GM21786 (cell line): Measurements from ENCODE around the gene TWF1.
"Not testable (repeated sequence)": the region's sequence is repeated elsewhere in the genome, so short reads cannot be mapped to it uniquely, and the experiment has no call there.

Source experiments
- ATAC-seq: cut with Tn5 transposase; IDR thresholded peaks from one replicate; pipeline ENCODE4 v1.9.1; 2021; ENCODE audit not compliant: unreplicated experiment

TWF1 gene

DNA sequence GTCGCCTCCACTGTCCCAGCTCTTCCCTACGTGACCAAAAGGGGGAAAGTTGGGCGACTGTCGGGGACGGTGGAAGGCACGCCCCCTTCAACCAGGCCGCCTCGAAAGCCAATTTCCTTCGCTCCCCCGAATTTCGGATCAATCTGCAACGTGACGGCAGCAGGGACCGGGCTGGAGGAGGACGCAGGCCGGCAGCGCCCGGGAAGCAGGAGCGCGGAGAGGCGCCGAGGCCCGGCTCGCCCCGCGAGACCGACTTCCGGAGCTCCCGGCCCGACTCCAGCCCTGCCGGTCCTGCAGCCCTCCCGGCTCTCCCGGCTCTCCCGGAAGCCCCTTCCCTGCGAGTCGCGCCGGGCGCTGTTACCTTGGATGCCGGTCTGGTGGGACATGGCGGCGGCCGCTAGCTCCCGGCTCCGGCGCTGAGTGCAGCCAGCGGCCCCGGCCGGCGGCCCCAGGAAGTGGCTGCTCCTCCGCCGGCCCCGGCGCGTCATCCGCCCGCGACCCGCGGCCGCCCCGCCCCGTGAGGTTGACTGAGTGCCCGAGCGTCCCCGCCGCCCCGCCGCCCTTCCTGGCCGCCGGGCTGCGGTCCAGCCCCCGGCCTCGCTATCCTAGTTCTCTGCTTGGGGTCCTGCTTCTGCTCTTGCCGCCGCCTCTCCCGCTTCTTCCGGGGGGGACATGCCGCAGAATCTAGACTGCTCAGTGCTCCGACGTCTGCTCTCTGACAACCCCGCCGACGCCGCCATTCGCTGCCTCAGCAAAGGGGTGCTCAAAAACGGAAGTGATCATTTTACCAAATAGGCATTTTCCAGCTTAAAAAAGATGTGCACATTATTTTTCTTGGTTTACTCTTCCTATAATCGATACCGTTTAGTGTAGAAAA is at the start of gene TWF1:
Gene TWF1, minus strand, starts transcription at position 458 of the 877 bp plus-strand sequence. Its CDS starts 72 bp downstream, at position 386.
- ATAC-seq = peak; percentile 93

DNA sequence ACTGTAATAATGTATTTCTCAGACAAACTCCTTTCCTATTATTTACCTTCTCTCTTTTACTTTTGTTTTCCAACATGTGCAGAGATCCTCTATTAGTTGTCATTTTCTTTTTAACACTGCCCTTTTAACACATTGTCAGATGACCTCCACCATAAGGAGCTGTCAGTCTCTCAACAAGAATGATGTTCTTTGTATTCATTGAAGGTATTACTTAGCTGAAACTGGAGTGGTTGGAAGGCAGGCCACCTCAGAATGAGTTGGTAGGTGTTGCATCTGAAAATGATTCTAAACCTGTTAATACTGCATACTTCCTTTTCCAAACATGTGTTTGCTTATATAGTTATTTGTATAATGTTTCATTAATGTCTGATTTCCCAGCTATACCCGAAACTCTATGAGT is 46.6 kb upstream of the TWF1 start:
- ATAC-seq = peak; percentile 66

DNA sequence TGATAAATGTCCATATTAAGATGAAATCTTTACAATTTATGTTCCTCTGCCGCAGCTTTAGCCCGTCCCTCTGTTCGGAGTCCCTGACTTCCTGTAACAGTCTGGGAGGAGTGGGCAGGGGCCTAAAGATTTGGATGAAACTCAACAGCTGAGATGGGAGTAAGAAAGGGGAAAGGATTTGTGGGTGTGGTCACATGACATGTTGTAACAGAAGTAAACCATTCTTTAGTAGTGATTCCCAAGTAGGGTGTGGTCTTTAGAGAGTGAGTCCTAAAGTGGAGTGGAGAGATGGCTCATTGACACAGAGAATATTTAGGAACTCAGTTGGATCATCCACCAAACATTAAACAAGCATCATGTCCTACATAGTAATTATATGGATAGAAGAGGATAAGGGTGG is 42.7 kb upstream of the TWF1 start:
- ATAC-seq = no peak

DNA sequence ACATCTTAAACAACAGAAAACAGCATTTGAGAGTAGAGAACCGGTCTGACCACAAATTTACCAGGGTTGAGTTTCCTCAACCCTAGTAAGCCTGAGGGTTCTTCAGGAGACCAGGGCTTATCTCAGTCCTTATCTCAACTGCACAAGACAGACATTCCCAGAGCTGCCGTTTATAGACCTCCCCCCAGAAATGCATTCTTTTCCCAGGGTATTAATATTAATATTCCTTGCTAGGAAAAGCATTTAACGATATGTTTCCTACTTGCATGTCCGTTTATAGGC is 42.0 kb upstream of the TWF1 start:
- ATAC-seq = no peak

DNA sequence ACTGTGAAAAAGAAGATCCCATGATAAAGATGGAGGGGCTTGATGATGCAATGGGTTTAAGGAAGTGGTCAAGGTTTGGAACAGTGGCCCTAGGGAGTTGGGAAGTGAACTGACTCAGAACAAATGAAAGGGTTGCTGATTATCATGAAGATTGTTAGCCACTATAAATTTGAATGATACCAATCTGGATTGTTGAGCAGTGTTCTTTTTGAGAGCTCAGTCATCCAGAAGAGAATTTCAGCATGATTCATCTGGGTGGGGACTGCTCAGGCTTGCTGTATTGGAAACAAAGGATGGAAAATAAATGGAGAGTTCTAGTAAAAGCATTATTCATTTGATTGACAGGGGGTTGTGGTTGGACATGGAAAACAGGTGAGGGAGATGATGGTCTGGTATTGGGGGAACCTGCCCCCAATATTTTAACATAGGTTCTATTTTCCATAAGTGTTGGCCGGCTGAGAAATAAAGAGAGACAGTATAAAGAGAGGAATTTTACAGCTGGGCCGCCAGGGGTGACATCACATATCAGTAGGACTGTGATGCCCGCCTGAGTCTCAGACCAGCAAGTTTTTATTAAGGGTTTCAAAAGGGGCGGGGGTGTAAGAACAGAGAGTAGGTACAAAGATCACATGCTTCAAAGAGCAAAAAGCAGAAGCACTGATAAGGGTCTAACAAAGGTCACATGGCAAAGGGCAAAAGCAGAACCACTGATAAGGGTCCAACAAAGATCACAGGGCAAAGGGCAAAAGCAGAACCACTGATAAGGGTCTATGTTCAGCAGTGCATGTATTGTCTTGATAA is 41.5 kb upstream of the TWF1 start:
- not testable (repeated sequence) for ATAC-seq

GRCh38 chr12:43842259-43842658 is 36.1 kb upstream of the TWF1 start:
- no peak for ATAC-seq

DNA sequence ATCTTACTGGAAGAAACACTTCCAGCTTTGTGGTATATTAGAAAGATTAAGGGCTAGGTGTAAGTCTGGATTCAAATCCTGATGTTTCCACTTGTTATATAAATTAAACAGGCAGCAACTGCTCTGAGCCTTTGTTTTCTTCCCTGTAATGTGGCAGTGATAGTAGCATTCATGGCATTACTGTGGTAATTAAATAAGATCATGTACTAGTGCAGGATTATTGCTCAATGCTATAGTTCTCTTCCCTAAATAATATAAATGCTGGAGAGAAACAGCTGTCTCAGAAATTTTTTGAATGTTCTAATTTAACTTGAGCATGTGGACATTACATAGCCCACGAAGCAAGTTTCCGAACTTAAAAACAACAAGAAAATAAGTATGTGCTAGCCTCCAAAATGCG is 35.1 kb upstream of the TWF1 start:
- ATAC-seq = no peak

DNA sequence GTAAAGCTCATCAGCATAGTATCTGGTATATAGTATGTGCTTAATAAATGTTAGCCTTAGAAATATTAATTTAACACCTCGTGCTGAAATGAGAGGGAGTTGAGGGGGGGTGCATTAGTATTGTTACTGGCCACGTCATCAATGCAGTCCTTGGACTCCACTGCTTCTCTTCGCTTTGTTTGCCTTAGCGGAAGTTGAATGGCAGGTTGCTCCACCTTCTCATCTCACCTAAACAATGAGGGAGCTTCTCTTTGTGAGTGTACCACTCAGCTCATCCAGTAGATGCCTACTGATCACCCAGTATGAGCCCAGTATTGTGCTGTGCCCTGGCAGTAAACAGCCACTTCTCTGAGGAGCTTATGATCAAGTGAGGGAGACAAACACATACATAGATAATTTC is 34.2 kb upstream of the TWF1 start:
- no peak for ATAC-seq

- peak; percentile 17 for ATAC-seq
Measured at GRCh38 chr12:43836475-43836989, 30.4 kb upstream of the TWF1 start.

DNA sequence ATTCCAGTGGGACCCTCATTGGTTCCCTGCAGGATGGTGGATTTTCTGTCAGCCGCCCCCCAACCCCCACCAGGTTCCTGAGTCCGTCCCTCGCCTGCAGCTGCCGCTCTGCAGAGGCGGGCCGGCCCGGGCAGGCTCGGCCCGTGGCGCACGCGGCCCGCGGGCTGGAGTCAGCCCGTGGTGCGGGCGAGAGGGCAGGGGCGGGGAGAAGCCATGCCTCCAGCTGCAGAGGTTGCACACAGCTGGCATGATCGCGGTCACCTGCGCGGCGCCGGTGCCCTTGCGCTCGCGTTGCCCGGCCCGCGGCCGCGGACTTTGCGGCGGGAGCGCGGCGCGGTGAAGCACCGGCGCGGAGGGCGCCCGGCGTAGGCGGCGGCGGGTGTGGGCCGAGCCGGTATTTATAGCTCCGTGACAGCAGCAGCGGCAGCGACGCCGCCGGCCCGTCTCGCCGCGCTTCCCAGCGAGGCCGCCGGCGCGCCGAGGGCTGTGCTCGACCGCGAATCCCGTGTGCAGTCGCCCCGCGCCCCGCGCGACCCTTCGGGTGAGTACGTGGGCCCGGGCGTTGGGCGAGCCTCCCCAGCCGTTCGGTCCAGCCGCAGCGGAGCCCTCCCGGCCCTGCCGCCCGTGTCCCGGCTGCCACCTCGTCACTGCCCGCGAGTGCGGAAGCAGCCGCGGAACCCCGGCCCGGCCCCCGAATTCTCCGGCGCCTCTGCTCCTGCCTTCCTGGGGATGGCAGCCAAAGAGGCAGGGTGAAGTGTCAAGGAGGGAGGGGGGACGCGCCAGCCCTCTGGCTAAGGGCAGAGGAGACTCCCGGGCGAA is 29.7 kb upstream of the TWF1 start, which contains the start of gene TMEM117:
Gene TMEM117, plus strand, starts transcription at position 426 of the 819 bp plus-strand sequence.
- ATAC-seq = peak; percentile 71

DNA sequence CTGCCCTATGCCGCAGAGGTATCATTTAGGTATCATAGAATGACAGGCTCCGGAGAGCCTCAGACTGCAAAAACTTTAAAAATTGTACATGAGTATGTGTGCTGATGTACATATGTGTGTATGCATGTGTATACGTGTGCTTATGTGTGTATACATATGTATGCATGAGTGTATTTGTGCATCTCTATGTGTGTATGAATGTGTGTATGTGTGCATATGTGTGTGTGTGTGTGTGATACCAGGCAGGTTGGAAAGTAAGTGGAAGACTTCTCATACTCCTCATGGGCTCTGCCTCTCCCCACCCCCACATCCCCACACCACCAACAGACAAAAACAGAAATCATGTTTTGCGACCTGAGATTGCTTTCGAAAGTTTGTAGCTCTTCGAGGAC is 29.1 kb upstream of the TWF1 start:
- ATAC-seq = peak; percentile 3

GRCh38 chr12:43832463-43833168 is 26.5 kb upstream of the TWF1 start:
- ATAC-seq = no peak

DNA sequence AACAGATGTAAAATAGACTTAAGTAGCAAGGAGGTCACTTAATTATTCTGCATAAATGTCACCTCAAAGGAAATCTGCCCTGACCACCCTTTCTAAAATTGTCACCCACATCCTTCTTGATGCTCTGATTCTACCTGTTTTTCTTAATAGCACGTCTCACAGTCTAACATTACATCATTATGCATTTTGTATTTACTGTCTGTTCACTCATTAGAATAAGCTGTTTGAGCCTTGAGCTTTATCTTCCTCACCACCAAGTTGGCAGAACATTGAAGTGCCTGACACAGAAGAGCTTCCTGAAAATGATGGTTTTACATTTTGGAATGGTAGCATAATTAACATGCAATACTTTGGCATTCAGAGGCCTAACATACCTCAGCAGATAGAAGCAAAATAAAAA is 21.0 kb upstream of the TWF1 start:
- ATAC-seq = no peak

GRCh38 chr12:43826681-43827080 is 20.6 kb upstream of the TWF1 start:
- ATAC-seq = no peak

GRCh38 chr12:43824207-43824775 is 18.2 kb upstream of the TWF1 start:
- no peak for ATAC-seq

- no peak for ATAC-seq
Measured at GRCh38 chr12:43816168-43816567, 10.1 kb upstream of the TWF1 start.

DNA sequence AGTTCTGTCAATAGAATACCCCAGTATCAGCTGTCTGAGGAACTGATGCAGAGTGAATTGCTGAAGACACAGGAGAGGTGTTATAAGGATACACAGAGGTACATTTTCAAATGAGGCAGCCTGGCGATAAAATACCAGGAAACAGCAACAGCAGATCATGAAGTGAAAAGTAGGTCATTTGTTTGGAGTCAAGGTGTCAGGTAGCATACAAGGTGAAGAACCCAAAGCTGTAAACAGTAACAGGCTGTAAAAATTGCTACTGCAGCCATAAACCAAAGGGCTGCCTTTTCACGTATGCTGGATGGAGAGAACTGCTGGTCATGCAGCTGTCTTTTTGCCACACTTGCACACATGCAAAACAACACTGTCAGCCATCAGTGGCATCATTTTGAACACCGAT is 9.3 kb upstream of the TWF1 start:
- no peak for ATAC-seq

- ATAC-seq = no peak
Measured at GRCh38 chr12:43812926-43813325, 6.8 kb upstream of the TWF1 start.

DNA sequence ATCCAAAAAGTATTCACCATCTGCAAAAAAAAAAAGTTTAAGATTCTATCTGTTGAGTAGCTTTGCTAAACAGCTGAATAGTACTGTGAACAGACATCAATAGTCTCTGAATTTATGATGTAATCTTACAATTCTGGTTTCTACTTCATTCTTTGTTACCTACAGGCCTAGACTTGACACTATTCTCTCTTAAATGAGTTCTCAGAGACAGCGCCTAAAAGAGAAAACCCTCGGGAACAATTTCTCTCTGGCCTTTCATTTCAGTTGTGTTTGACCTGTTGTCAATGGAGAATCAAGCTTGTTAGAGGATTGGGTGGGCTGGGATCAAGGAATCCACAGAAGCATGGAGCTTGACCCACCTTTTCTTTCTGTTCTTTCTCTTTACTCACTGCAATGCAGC is 5.9 kb upstream of the TWF1 start:
- ATAC-seq = no peak

GRCh38 chr12:43807386-43807785 is 1.3 kb upstream of the TWF1 start:
- no peak for ATAC-seq
